Activated CD8-positive, alpha-beta memory T cell treated with anti-CD3 and anti-CD28 coated beads, Interleukin-2, amount 10 ng/mL, durations not matched to agents 7 days and 5 days (primary cell): ENCODE data around the gene PGAM5. TPM values are rescaled to one million over a fixed set of nuclear protein-coding genes. Genes with fewer than 3 reads are reported as not detected.
"Not testable (repeated sequence)": the region's sequence is repeated elsewhere in the genome, so short reads cannot be mapped to it uniquely, and the experiment has no call there.

ENCODE experiments used
- ATAC-seq: fragments of 150-1000 bp; cut with Tn5 transposase; one replicate; pipeline ENCODE4 v1.10.0; 2021; ENCODE audit warnings: moderate library complexity
- CTCF ChIA-PET: fragments of 350-600 bp; sonication (Branson Sonifier 250); formaldehyde crosslinking; loops from one replicate; lab custom pipeline; 2021; ENCODE audit warnings: antibody characterized with exemption; lab: Charles Lee
- DNase-seq: peaks from one replicate; pipeline ENCODE4 v3.0.0-alpha.2; 2020
- H3K27ac Mint-ChIP-seq: one replicate; pipeline ENCODE4 v1.8.0; 2021; ENCODE audit warnings: mild to moderate bottlenecking, mixed read lengths
- H3K27me3 Mint-ChIP-seq: one replicate; pipeline ENCODE4 v1.8.0; 2021; ENCODE audit warnings: mixed read lengths
- H3K36me3 Mint-ChIP-seq: one replicate; pipeline ENCODE4 v1.8.0; 2021; ENCODE audit warnings: mild to moderate bottlenecking, mixed read lengths
- H3K4me1 Mint-ChIP-seq: one replicate; pipeline ENCODE4 v1.8.0; 2021; ENCODE audit warnings: mixed read lengths
- H3K4me3 Mint-ChIP-seq: one replicate; pipeline ENCODE4 v1.8.0; 2021; ENCODE audit warnings: mild to moderate bottlenecking, moderate library complexity, mixed read lengths
- H3K9me3 Mint-ChIP-seq: one replicate; pipeline ENCODE4 v1.8.0; 2022; ENCODE audit warnings: low read depth, mixed read lengths
- total RNA-seq, 2 experiments: library from RNA; stranded (reverse); gene quantifications; one replicate each; pipeline ENCODE4 v1.2.3, GENCODE V29; 2021

Gene PGAM5
- total RNA-seq, 2 experiments from 2014 or later, result 59.6 to 70.1 TPM

- no peaks in the 10 kb centered on the region for H3K27me3 Mint-ChIP-seq
- CTCF ChIA-PET, result no interaction called here
- no peak for ATAC-seq
These were observed 37.1 kb upstream of the PGAM5 start for GRCh38 chr12:132673288-132674179.

GRCh38 chr12:132674561-132674960 lies 36.1 kb upstream of the PGAM5 start:
- Mint-ChIP-seq H3K4me3 (no peak overlapping the region), H3K36me3 (peaks cover 55% of the 10 kb centered on the region), H3K9me3 (no peaks in the 10 kb centered on the region), H3K27me3 (no peaks in the 10 kb centered on the region), H3K27ac (no peak overlapping the region), H3K4me1 (no peaks in the 10 kb centered on the region)
- ATAC-seq, result no peak
- no peak for DNase-seq
- CTCF ChIA-PET, result no interaction called here

More at GRCh38 chr12:132673288-132674179, 37.1 kb upstream of the PGAM5 start:
- DNase-seq, result no peak
- Mint-ChIP-seq H3K27ac (no peak overlapping the region), H3K4me3 (no peak overlapping the region), H3K4me1 (no peaks in the 10 kb centered on the region), H3K9me3 (no peaks in the 10 kb centered on the region), H3K36me3 (peaks cover 54% of the 10 kb centered on the region)

- H3K36me3 Mint-ChIP-seq, result peaks cover 61% of the 10 kb centered on the region
- DNase-seq (no peak), ATAC-seq (no peak)
- peaks cover 3% of the 10 kb centered on the region for H3K4me1 Mint-ChIP-seq
- no peak overlapping the region for H3K27ac Mint-ChIP-seq
- no peak overlapping the region for H3K4me3 Mint-ChIP-seq
- no peaks in the 10 kb centered on the region for H3K27me3 Mint-ChIP-seq
- H3K9me3 Mint-ChIP-seq, result no peaks in the 10 kb centered on the region
- CTCF ChIA-PET, result no interaction called here
These were observed 34.7 kb upstream of the PGAM5 start for GRCh38 chr12:132675757-132676432.

GRCh38 chr12:132677492-132677891 lies 33.1 kb upstream of the PGAM5 start:
- H3K36me3 Mint-ChIP-seq, result peaks cover 62% of the 10 kb centered on the region
- CTCF ChIA-PET, result no interaction called here

GRCh38 chr12:132685400-132685799 lies 25.2 kb upstream of the PGAM5 start:
- Mint-ChIP-seq H3K27me3 (no peaks in the 10 kb centered on the region), H3K36me3 (peaks cover 31% of the 10 kb centered on the region), H3K27ac (peak overlapping the region; percentile 5), H3K4me1 (peaks cover 32% of the 10 kb centered on the region), H3K4me3 (peak overlapping the region; percentile 63), H3K9me3 (no peaks in the 10 kb centered on the region)
- no peak for DNase-seq
- no peak for ATAC-seq
- CTCF ChIA-PET, result interaction anchor here (0.9 to 1.2 kb wide), 3 partner anchors 28 to 71 kb away, joined by 3 read pairs; no protein-coding TSS in a partner anchor

More at GRCh38 chr12:132677492-132677891, 33.1 kb upstream of the PGAM5 start:
- peaks cover 6% of the 10 kb centered on the region for H3K4me1 Mint-ChIP-seq
- H3K4me3 Mint-ChIP-seq, result no peak overlapping the region
- no peak overlapping the region for H3K27ac Mint-ChIP-seq
- H3K9me3 Mint-ChIP-seq, result no peaks in the 10 kb centered on the region
- no peak for DNase-seq
- no peak for ATAC-seq
- no peaks in the 10 kb centered on the region for H3K27me3 Mint-ChIP-seq

- Mint-ChIP-seq H3K36me3 (peaks cover 32% of the 10 kb centered on the region), H3K4me1 (peaks cover 26% of the 10 kb centered on the region), H3K27me3 (no peaks in the 10 kb centered on the region), H3K27ac (peak overlapping the region; percentile 65), H3K4me3 (peak overlapping the region; percentile 63), H3K9me3 (no peaks in the 10 kb centered on the region)
- ATAC-seq (peak; percentile 63), DNase-seq (peak; percentile 48)
- CTCF ChIA-PET, result no interaction called here
These were observed 23.8 kb upstream of the PGAM5 start for GRCh38 chr12:132686825-132687210.

- DNase-seq (peak; percentile 96), ATAC-seq (peak; percentile 95)
- Mint-ChIP-seq H3K27ac (peak within 1 kb of the TSS; percentile 79), H3K36me3 (peaks cover 30% of the 10 kb centered on the region), H3K9me3 (no peaks in the 10 kb centered on the region), H3K4me3 (peak within 1 kb of the TSS; percentile 63), H3K4me1 (peaks cover 26% of the 10 kb centered on the region), H3K27me3 (no peaks in the 10 kb centered on the region)
- CTCF ChIA-PET, result no interaction called here
These were observed 23.2 kb upstream of the PGAM5 start, which contains the start of the genes POLE and PXMP2 for GRCh38 chr12:132687211-132688164. POLE (minus strand) TSS chr12:132687342; CDS start chr12:132687315, 27 bp downstream. PXMP2 (plus strand) TSS chr12:132687587; CDS start chr12:132687671, 84 bp downstream.

GRCh38 chr12:132689227-132689626 lies 21.4 kb upstream of the PGAM5 start:
- Mint-ChIP-seq H3K36me3 (peaks cover 22% of the 10 kb centered on the region), H3K9me3 (no peaks in the 10 kb centered on the region), H3K27ac (no peak overlapping the region), H3K27me3 (no peaks in the 10 kb centered on the region), H3K4me3 (peak overlapping the region; percentile 43), H3K4me1 (peaks cover 19% of the 10 kb centered on the region)
- no peak for DNase-seq
- CTCF ChIA-PET, result no interaction called here
- no peak for ATAC-seq

- H3K9me3 Mint-ChIP-seq, result no peaks in the 10 kb centered on the region
- H3K4me3 Mint-ChIP-seq, result peak overlapping the region; percentile 43
- no peak overlapping the region for H3K27ac Mint-ChIP-seq
- peaks cover 16% of the 10 kb centered on the region for H3K4me1 Mint-ChIP-seq
- no peaks in the 10 kb centered on the region for H3K27me3 Mint-ChIP-seq
- ATAC-seq (no peak), DNase-seq (no peak)
- peaks cover 22% of the 10 kb centered on the region for H3K36me3 Mint-ChIP-seq
- CTCF ChIA-PET, result no interaction called here
These were observed 20.5 kb upstream of the PGAM5 start for GRCh38 chr12:132690112-132690511.

- DNase-seq, H3K27me3 Mint-ChIP-seq, ATAC-seq, H3K27ac Mint-ChIP-seq, H3K4me1 Mint-ChIP-seq, H3K9me3 Mint-ChIP-seq, CTCF ChIA-PET, H3K4me3 Mint-ChIP-seq: not testable (repeated sequence)
- peaks cover 22% of the 10 kb centered on the region for H3K36me3 Mint-ChIP-seq
These were observed 18.6 kb upstream of the PGAM5 start for GRCh38 chr12:132692030-132692429.

- CTCF ChIA-PET, result interaction anchor here (1.4 kb wide), 1 partner anchor 74 kb away, joined by 3 read pairs; no protein-coding TSS in a partner anchor
- not testable (repeated sequence) for H3K4me3 Mint-ChIP-seq, H3K27me3 Mint-ChIP-seq, H3K27ac Mint-ChIP-seq, H3K4me1 Mint-ChIP-seq, ATAC-seq, H3K9me3 Mint-ChIP-seq, DNase-seq
- H3K36me3 Mint-ChIP-seq, result peaks cover 33% of the 10 kb centered on the region
These were observed 15.8 kb upstream of the PGAM5 start for GRCh38 chr12:132694888-132695287.

GRCh38 chr12:132695431-132695830 lies 15.2 kb upstream of the PGAM5 start:
- no peaks in the 10 kb centered on the region for H3K27me3 Mint-ChIP-seq
- H3K4me3 Mint-ChIP-seq, result no peak overlapping the region
- ATAC-seq (no peak), DNase-seq (no peak)
- H3K4me1 Mint-ChIP-seq, result no peaks in the 10 kb centered on the region
- peaks cover 33% of the 10 kb centered on the region for H3K36me3 Mint-ChIP-seq
- no peak overlapping the region for H3K27ac Mint-ChIP-seq
- H3K9me3 Mint-ChIP-seq, result no peaks in the 10 kb centered on the region
- CTCF ChIA-PET, result interaction anchor here (1.4 to 1.7 kb wide), 2 partner anchors 15 to 73 kb away, joined by 3 to 5 read pairs; partner anchors contain the start of gene PGAM5
